GM12801 (cell line): ENCODE measurements around the gene CEP95.

Source experiments
- TF ChIP-seq, protein P1 (sequence below): IDR thresholded peaks from one replicate; pipeline ENCODE4 v1.5.1; 2011; ENCODE audit warnings: control low read depth; ENCODE audit not compliant: insufficient read length; ENCODE audit errors: extremely low read depth

Gene CEP95

GRCh38 chr17:64540118-64540776 is 33.5 kb downstream of the CEP95 start:
- TF ChIP-seq, protein P1, sequence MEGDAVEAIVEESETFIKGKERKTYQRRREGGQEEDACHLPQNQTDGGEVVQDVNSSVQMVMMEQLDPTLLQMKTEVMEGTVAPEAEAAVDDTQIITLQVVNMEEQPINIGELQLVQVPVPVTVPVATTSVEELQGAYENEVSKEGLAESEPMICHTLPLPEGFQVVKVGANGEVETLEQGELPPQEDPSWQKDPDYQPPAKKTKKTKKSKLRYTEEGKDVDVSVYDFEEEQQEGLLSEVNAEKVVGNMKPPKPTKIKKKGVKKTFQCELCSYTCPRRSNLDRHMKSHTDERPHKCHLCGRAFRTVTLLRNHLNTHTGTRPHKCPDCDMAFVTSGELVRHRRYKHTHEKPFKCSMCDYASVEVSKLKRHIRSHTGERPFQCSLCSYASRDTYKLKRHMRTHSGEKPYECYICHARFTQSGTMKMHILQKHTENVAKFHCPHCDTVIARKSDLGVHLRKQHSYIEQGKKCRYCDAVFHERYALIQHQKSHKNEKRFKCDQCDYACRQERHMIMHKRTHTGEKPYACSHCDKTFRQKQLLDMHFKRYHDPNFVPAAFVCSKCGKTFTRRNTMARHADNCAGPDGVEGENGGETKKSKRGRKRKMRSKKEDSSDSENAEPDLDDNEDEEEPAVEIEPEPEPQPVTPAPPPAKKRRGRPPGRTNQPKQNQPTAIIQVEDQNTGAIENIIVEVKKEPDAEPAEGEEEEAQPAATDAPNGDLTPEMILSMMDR: no peak

DNA sequence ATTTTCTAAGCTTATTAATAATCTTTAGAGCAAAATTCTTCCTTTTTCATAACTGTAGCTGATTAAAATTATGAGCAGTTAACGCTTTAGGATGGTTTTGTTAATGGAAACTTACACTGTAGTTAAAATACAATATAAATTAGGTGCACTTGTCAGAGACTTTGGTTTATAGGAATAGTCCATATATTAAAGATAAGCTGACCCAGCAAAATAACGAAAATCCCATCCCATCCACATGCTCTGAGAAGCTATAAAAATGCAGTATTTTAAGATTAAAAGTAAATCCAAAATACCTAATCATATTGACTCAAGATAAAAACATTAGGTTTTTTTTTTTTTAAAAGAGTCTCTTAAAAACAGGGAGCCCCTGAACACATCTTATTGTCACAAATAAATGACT is 38.0 kb downstream of the CEP95 start:
- TF ChIP-seq, protein P1: no peak

- TF ChIP-seq, protein P1: no peak
Observed at GRCh38 chr17:64546716-64547115, 39.9 kb downstream of the CEP95 start.

DNA sequence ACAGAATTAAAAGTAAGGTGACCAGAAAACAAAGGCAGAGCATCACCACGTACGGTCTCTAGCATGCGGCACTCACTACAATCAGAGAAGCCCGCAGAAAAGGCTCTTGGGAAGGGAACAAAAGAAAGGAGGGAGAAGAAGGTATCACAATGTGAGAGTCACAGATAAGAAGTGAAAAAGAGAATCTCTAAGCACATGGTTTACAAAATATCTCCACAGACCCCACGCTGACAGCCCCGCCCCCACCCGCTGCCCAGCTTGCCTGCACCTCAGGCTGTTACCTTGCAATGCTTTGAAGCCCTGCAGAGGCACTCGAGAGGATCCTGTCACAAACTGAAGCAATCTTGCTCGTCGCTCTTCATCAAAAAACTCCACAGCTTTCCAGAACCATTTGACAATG is 40.5 kb downstream of the CEP95 start:
- TF ChIP-seq, protein P1: no peak

- TF ChIP-seq, protein P1: no peak
Observed at GRCh38 chr17:64551461-64551860, 44.7 kb downstream of the CEP95 start.

DNA sequence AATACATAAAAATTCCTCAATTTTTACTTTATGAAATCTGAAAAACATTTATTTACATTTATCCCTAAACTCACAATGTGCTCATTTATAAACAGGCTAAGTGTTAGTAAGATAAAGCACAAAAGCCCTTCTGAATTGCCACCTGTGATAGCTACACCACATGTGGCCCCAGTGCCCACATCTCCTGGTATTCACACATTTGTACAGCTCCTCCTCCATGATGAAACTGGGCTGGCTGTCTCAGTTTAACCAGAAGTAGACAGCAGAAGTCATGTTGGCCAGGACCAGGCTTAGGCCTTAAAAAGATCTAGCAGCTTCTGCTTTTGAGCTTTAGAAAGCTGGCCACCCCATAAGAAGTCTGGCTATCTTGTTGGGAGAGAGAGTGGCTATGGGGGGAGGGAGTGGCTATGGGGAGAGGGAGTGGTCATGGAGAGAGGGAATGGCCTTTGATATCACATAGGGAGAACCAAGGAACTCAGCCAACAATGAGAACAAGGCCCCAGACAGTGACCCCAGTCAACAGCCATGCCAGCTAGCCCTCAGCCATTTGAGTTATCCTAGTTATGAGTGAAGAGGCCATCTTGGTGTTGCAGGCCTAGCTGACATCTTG is 47.4 kb downstream of the CEP95 start:
- TF ChIP-seq, protein P1: no peak

GRCh38 chr17:64555281-64555680 is 48.5 kb downstream of the CEP95 start:
- TF ChIP-seq, protein P1: no peak
